K562 (cell line): ENCODE results near the gene EDDM13. TPM values are rescaled to one million over a fixed set of nuclear protein-coding genes. Genes with fewer than 3 reads are reported as not detected.
A peak's percentile ranks its signal among the peaks of the same experiment; 100 is the strongest.

ENCODE experiments used
- AFF4 ChIP-seq: sonication (generic); formaldehyde crosslinking; IDR thresholded peaks from 2 replicates; pipeline ENCODE4 v1.8.0; 2023; ENCODE audit warnings: mild to moderate bottlenecking, missing genetic modification reagents
- BDP1 ChIP-seq: IDR thresholded peaks from 3 replicates; pipeline ENCODE4 v1.6.1; 2011; ENCODE audit not compliant: insufficient read length, insufficient read depth
- BRD4 ChIP-seq: fragments of 200-600 bp; sonication (generic); IDR thresholded peaks from 2 replicates; pipeline ENCODE4 v1.6.1; 2017; ENCODE audit warnings: inconsistent platforms
- CBX1 ChIP-seq: sonication (generic); IDR thresholded peaks from 2 replicates; pipeline ENCODE4 v1.6.1; 2016; ENCODE audit warnings: antibody characterized with exemption, low read depth, mild to moderate bottlenecking
- ETV5 ChIP-seq: sonication (generic); formaldehyde crosslinking; IDR thresholded peaks from 2 replicates; pipeline ENCODE4 v1.4.0; 2020; ENCODE audit warnings: low read depth, mild to moderate bottlenecking, missing genetic modification reagents
- GABPB2 ChIP-seq: fragments of 250-450 bp; sonication (Bioruptor Pico); conservative IDR thresholded peaks from 2 replicates; pipeline ENCODE4 v1.5.1; 2021; ENCODE audit warnings: mild to moderate bottlenecking
- HINFP ChIP-seq: fragments of 450-650 bp; conservative IDR thresholded peaks from 2 replicates; pipeline ENCODE4 v1.6.1; 2016; ENCODE audit warnings: missing genetic modification characterization, low read depth, mild to moderate bottlenecking, control low read depth, missing compliant biosample characterization
- HIVEP1 ChIP-seq: fragments of 250-450 bp; sonication (Bioruptor Pico); IDR thresholded peaks from 2 replicates; pipeline ENCODE4 v1.4.0; 2020; ENCODE audit warnings: mild to moderate bottlenecking
- MXD1 ChIP-seq: fragments of 250-450 bp; sonication (Bioruptor Pico); IDR thresholded peaks from 2 replicates; pipeline ENCODE4 v1.8.0; 2021; ENCODE audit warnings: borderline replicate concordance, mild to moderate bottlenecking, moderate library complexity; ENCODE audit not compliant: poor library complexity, severe bottlenecking
- PRMT5 ChIP-seq: sonication (generic); formaldehyde crosslinking; IDR thresholded peaks from 2 replicates; pipeline ENCODE4 v1.5.0; 2020; ENCODE audit warnings: missing genetic modification reagents
- RNF219 ChIP-seq: fragments of 250-450 bp; sonication (Bioruptor Pico); IDR thresholded peaks from 2 replicates; pipeline ENCODE4 v1.5.0; 2022; ENCODE audit warnings: mild to moderate bottlenecking
- TCF7L2 ChIP-seq: fragments of 150-350 bp; IDR thresholded peaks from 2 replicates; pipeline ENCODE4 v1.6.1; 2016; ENCODE audit warnings: low read depth, mild to moderate bottlenecking, low read length, moderate library complexity
- ZNF282 ChIP-seq: sonication (generic); formaldehyde crosslinking; IDR thresholded peaks from 2 replicates; pipeline ENCODE4 v1.8.1; 2023; ENCODE audit warnings: missing genetic modification reagents
- ZNF76 ChIP-seq: fragments of 250-450 bp; sonication (Bioruptor Pico); IDR thresholded peaks from 2 replicates; pipeline ENCODE4 v1.4.0; 2020; ENCODE audit warnings: mild to moderate bottlenecking, moderate library complexity, borderline replicate concordance
- polyA plus RNA-seq, 8 experiments: library from polyadenylated mRNA; depleted of rRNA in 4 of 8; stranded (reverse) in 5 of 8; unstranded in 3 of 8; fragments of >200 nt; fragmentation: Nextera tagmentation in 2 of 8; fragmentation: Illumina TruSeq in 1 of 8; extraction: Ambion mirVana in 2 of 8; extraction: Trizol in 1 of 8; gene quantifications; 2 replicates each; pipeline versions ENCODE4 v1.2.1 to v1.2.3, GENCODE V29; 2011 to 2014; ENCODE audit warnings: inconsistent platforms in 1 of 8, missing spikeins in 1 of 8
- total RNA-seq, 7 experiments: library from RNA; depleted of rRNA in 6 of 7; stranded (reverse); fragments of >200 nt in 6 of 7; fragmentation: Illumina TruSeq in 2 of 7; extraction: Trizol in 2 of 7; gene quantifications; 2 replicates each; pipeline versions ENCODE4 v1.2.1 to v1.2.3, GENCODE V29; 2011 to 2021; ENCODE audit warnings: low replicate concordance in 1 of 7
- TF ChIP-seq, protein P1 (sequence below): sonication (generic); formaldehyde crosslinking; IDR thresholded peaks from 2 replicates; pipeline ENCODE4 v1.8.0; 2022; ENCODE audit warnings: missing genetic modification reagents, mild to moderate bottlenecking, borderline replicate concordance
- TF ChIP-seq, protein P2 (sequence below), 2 experiments: fragments of 250-450 bp in 1 of 2; fragments of 450-650 bp in 1 of 2; sonication (Bioruptor Pico) in 1 of 2; IDR thresholded peaks; 2 replicates each; pipeline versions ENCODE4 v1.6.1 to v1.8.0; 2016 to 2021; ENCODE audit warnings: mild to moderate bottlenecking in 2 of 2, moderate library complexity in 2 of 2, missing compliant biosample characterization in 1 of 2, missing genetic modification characterization in 1 of 2

The EDDM13 gene
- total and polyA plus RNA-seq, 9 of the 15 experiments (the other 6 are each of a cell fraction or from before 2014, with no cell fraction given) = 2.0 to 7.7 (median 4.1) TPM

DNA sequence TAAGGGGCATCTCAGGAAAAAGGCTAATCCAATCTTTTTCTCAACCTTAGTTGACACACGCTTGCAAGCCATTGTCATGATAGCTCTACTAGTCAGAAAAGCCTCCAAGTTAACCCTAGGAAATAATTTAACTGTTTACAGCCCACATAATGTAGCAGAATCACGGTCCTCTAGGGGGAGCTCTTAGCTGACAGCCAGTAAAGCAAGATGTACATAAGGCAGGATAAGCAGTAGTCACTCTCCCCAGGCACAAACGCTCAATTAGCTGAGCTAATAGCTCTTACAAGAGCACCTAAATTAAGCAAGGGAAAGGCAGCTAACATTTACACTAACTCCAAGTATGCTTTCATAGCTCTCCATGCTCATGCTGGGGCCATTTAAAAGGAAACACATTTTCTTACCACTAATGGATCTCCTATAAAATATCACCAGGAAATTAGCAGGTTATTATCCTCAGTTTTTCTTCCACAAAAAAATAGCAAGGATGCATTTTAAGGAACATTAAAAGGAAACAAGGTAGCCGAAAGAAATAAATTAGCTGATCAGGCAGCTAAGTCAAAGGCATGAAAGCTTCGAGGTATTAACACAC, 75.8 kb downstream of the EDDM13 start (continued):
- peak; percentile 77; the same call in 1 of the 2 replicates for TF ChIP-seq CBX1
- no peak for TF ChIP-seq RNF219 (CRISPR knock-in tag)
- TF ChIP-seq PRMT5 (CRISPR knock-in tag) = no peak
- no peak for TF ChIP-seq ETV5 (CRISPR knock-in tag)
- TF ChIP-seq, protein P1, sequence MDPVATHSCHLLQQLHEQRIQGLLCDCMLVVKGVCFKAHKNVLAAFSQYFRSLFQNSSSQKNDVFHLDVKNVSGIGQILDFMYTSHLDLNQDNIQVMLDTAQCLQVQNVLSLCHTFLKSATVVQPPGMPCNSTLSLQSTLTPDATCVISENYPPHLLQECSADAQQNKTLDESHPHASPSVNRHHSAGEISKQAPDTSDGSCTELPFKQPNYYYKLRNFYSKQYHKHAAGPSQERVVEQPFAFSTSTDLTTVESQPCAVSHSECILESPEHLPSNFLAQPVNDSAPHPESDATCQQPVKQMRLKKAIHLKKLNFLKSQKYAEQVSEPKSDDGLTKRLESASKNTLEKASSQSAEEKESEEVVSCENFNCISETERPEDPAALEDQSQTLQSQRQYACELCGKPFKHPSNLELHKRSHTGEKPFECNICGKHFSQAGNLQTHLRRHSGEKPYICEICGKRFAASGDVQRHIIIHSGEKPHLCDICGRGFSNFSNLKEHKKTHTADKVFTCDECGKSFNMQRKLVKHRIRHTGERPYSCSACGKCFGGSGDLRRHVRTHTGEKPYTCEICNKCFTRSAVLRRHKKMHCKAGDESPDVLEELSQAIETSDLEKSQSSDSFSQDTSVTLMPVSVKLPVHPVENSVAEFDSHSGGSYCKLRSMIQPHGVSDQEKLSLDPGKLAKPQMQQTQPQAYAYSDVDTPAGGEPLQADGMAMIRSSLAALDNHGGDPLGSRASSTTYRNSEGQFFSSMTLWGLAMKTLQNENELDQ = no peak
- TF ChIP-seq ZNF282 (CRISPR knock-in tag) = no peak
- TF ChIP-seq TCF7L2 = no peak
- TF ChIP-seq GABPB2 (CRISPR knock-in tag) = no peak
- no peak for TF ChIP-seq BDP1
- no peak for TF ChIP-seq AFF4 (CRISPR knock-in tag)
- no peak for TF ChIP-seq MXD1 (CRISPR knock-in tag)
- no peak for TF ChIP-seq HIVEP1 (CRISPR knock-in tag)
- TF ChIP-seq HINFP (tag) = no peak
- no peak for TF ChIP-seq ZNF76 (CRISPR knock-in tag)
- no peak for TF ChIP-seq BRD4
- TF ChIP-seq, protein P2, sequence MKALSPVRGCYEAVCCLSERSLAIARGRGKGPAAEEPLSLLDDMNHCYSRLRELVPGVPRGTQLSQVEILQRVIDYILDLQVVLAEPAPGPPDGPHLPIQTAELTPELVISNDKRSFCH (CRISPR knock-in tag; IDR thresholded peaks at IDR 0.05) = no peak
- TF ChIP-seq, protein P2 (tag; IDR thresholded peaks at IDR 0.05) = no peak
